DND-41 (cell line): Measurements from ENCODE around the gene SCUBE1.

Source experiments
- CTCF ChIP-seq: IDR thresholded peaks from 2 replicates; pipeline ENCODE4 v1.5.1; 2012; ENCODE audit warnings: borderline replicate concordance, low read length, moderate library complexity, mild to moderate bottlenecking; ENCODE audit not compliant: poor library complexity, severe bottlenecking; ENCODE audit errors: extremely low read depth
- EZH2 ChIP-seq: IDR thresholded peaks from 3 replicates; pipeline ENCODE4 v1.6.1; 2012; ENCODE audit warnings: borderline replicate concordance, low read depth, mild to moderate bottlenecking, moderate library complexity, low read length, inconsistent platforms; ENCODE audit not compliant: severe bottlenecking

GRCh38 chr22:43253839-43254238 is 89.3 kb downstream of the SCUBE1 start:
- TF ChIP-seq CTCF (no peak), EZH2 (no peak)
